GM12878 (cell line): ENCODE results near the gene COL28A1. TPM values are rescaled to one million over a fixed set of nuclear protein-coding genes. Genes with fewer than 3 reads are reported as not detected.

Experiments
- ATAC-seq: fragments of 200-7000 bp; cut with Tn5 transposase; 3 replicates; pipeline ENCODE4 v1.9.1; 2020; ENCODE audit warnings: mild to moderate bottlenecking, moderate library complexity
- BruUV-seq: library from RNA; stranded (reverse); fragments of 400-500 nt; replicated peaks from 2 replicates; lab custom pipeline; 2021; lab: Mats Ljungman, UMichigan
- CTCF ChIA-PET: fragments of 300-600 bp; sonication (Branson Sonifier 250); formaldehyde crosslinking; extraction: SDS; loops from one replicate; lab custom pipeline; 2021; ENCODE audit warnings: inconsistent platforms; lab: Yijun Ruan, JAX
- POLR2A ChIA-PET: fragments of 350-600 bp; formaldehyde crosslinking; extraction: SDS; loops from one replicate; lab custom pipeline; 2021; ENCODE audit warnings: inconsistent platforms; lab: Charles Lee
- RAD21 ChIA-PET: fragments of 300-600 bp; sonication (Branson Sonifier 250); formaldehyde crosslinking; loops from one replicate; lab custom pipeline; 2023; ENCODE audit warnings: antibody characterized with exemption; ENCODE audit not compliant: unreplicated experiment; lab: Charles Lee
- SMC1A ChIA-PET: fragments of 300-600 bp; sonication (Branson Sonifier 250); formaldehyde crosslinking; loops from one replicate; lab custom pipeline; 2023; ENCODE audit not compliant: unreplicated experiment, uncharacterized antibody; lab: Charles Lee
- DNase-seq: peaks from one replicate; pipeline ENCODE4 v3.0.0-alpha.2; 2011; ENCODE audit warnings: low read depth, low spot score
- FAIRE-seq: peaks from 3 replicates; lab custom pipeline; 2011; peaks lifted over from hg19 to GRCh38; lab: Jason Lieb, UNC
- H2AFZ ChIP-seq: 2 replicates; pipeline ENCODE4 v1.6.0; 2011; ENCODE audit warnings: low read depth, low read length, control low read depth; ENCODE audit not compliant: control insufficient read depth
- H3K27ac ChIP-seq: 2 replicates; pipeline ENCODE4 v1.5.1; 2011; ENCODE audit warnings: control low read depth; ENCODE audit not compliant: control insufficient read depth, insufficient read depth
- H3K27me3 ChIP-seq, 2 experiments: replicated peaks in 1 of 2; 2 replicates each; pipeline versions ENCODE4 v1.6.0 to v1.6.1; 2011; ENCODE audit warnings: low read length in 1 of 2; ENCODE audit not compliant: control insufficient read depth in 2 of 2, insufficient read depth in 2 of 2
- H3K36me3 ChIP-seq, 2 experiments: 2 replicates each; pipeline ENCODE4 v1.5.1; 2011; ENCODE audit warnings: low read length in 1 of 2; ENCODE audit not compliant: control insufficient read depth in 2 of 2, insufficient read depth in 2 of 2
- H3K4me1 ChIP-seq: 2 replicates; pipeline ENCODE4 v1.6.1; 2011; ENCODE audit warnings: mild to moderate bottlenecking, low read length, moderate library complexity, mixed read lengths; ENCODE audit not compliant: control insufficient read depth, insufficient read depth
- H3K4me2 ChIP-seq: 2 replicates; pipeline ENCODE4 v1.6.0; 2011; ENCODE audit warnings: control low read depth; ENCODE audit not compliant: control insufficient read depth, insufficient read depth
- H3K4me3 ChIP-seq: fragments of 200-600 bp; sonication (generic); 2 replicates; pipeline ENCODE4 v1.5.1; 2016
- H3K79me2 ChIP-seq: 2 replicates; pipeline ENCODE4 v1.6.0; 2011; ENCODE audit warnings: low read length; ENCODE audit not compliant: control insufficient read depth, insufficient read depth
- H3K9ac ChIP-seq: 2 replicates; pipeline ENCODE4 v1.8.0; 2011; ENCODE audit warnings: low read length, control low read depth, mixed read lengths; ENCODE audit not compliant: control insufficient read depth, insufficient read depth
- H3K9me3 ChIP-seq: replicated peaks from 3 replicates; pipeline ENCODE4 v1.5.1; 2011; ENCODE audit warnings: mild to moderate bottlenecking, low read length; ENCODE audit not compliant: control insufficient read depth, insufficient read depth
- H4K20me1 ChIP-seq: 2 replicates; pipeline ENCODE4 v1.6.0; 2011; ENCODE audit not compliant: control insufficient read depth, insufficient read depth
- ATF2 ChIP-seq: IDR thresholded peaks from 2 replicates; pipeline ENCODE4 v1.6.1; 2012; ENCODE audit warnings: low read length, inconsistent platforms
- ATF3 ChIP-seq: IDR thresholded peaks from 2 replicates; pipeline ENCODE4 v1.6.1; 2011; ENCODE audit warnings: low read depth, mild to moderate bottlenecking, low read length, moderate library complexity, borderline replicate concordance; ENCODE audit errors: extremely low read depth
- RB1 ChIP-seq: fragments of 450-650 bp; formaldehyde crosslinking; IDR thresholded peaks from 2 replicates; pipeline ENCODE4 v1.6.1; 2017; ENCODE audit warnings: mild to moderate bottlenecking, borderline replicate concordance
- RELA ChIP-seq: fragments of 450-650 bp; IDR thresholded peaks from 2 replicates; pipeline ENCODE4 v1.8.0; 2014; ENCODE audit warnings: borderline replicate concordance; ENCODE audit not compliant: partially characterized antibody
- SUPT20H ChIP-seq: IDR thresholded peaks from 2 replicates; pipeline ENCODE4 v1.6.1; 2011; ENCODE audit warnings: low read depth, mild to moderate bottlenecking, low read length, moderate library complexity, borderline replicate concordance; ENCODE audit not compliant: control insufficient read depth
- YBX1 ChIP-seq: fragments of 450-650 bp; IDR thresholded peaks from 2 replicates; pipeline ENCODE4 v1.6.1; 2016; ENCODE audit warnings: antibody characterized with exemption
- WGBS: methylation state at CpG from one replicate; pipeline ENCODE4 v1.1.6; 2016; ENCODE audit warnings: low lambda C conversion rate; ENCODE audit not compliant: insufficient replicate concordance, insufficient coverage; ENCODE audit errors: missing lambda C conversion rate; 5-methylcytosine and 5-hydroxymethylcytosine counted together
- in situ Hi-C: fragments of 300-500 bp; cut with MboI; formaldehyde crosslinking; loops from 9 replicates; pipeline ENCODE4 v1.14.3; 2018; ENCODE audit warnings: mixed read lengths
- intact Hi-C: fragments of 100-400 bp; cut with micrococcal nuclease; formaldehyde crosslinking; loops from one replicate; pipeline ENCODE4 v1.14.2; 2022; ENCODE audit not compliant: unreplicated experiment
- polyA plus RNA-seq, 11 experiments: library from polyadenylated mRNA; depleted of rRNA in 4 of 11; unstranded in 6 of 11; stranded (reverse) in 5 of 11; fragments of >200 nt; fragmentation: Nextera tagmentation in 4 of 11; fragmentation: Illumina TruSeq in 1 of 11; extraction: Ambion mirVana in 4 of 11; extraction: Trizol in 1 of 11; gene quantifications; 1 replicate in 1 of 11; 2 replicates in 10 of 11; pipeline versions ENCODE4 v1.2.1 to v1.2.3, GENCODE V29; 2011 to 2016; ENCODE audit warnings: inconsistent platforms in 2 of 11, missing spikeins in 2 of 11, low read depth in 1 of 11
- total RNA-seq, 4 experiments: library from RNA; depleted of rRNA in 3 of 4; stranded (reverse); fragments of >200 nt in 3 of 4; fragmentation: Illumina TruSeq in 1 of 4; extraction: Trizol in 1 of 4; gene quantifications; 2 replicates each; pipeline versions ENCODE4 v1.2.1 to v1.2.3, GENCODE V29; 2013 to 2021

Gene COL28A1
- total and polyA plus RNA-seq, 10 of the 15 experiments (the other 5 are each of a cell fraction or from before 2014, with no cell fraction given): 0.05 to 0.22 TPM; not detected in 8

GRCh38 chr7:7505915-7506314, 29.8 kb downstream of the COL28A1 start:
- ChIA-PET RAD21 (no interaction called here), POLR2A (no interaction called here), SMC1A (no interaction called here), CTCF (no interaction called here)
- H3K36me3 ChIP-seq: no peaks in the 10 kb centered on the region
- 59% methylated on average over 6 of the region's 6 CpGs for WGBS
- no peak for FAIRE-seq
- TF ChIP-seq ATF3 (no peak), ATF2 (no peak), RELA (no peak), YBX1 (no peak), SUPT20H (no peak), RB1 (no peak)
- H3K79me2 ChIP-seq: no peaks in the 10 kb centered on the region
- DNase-seq: no peak
- in situ Hi-C loops (no loop called here), intact Hi-C loops (no loop called here)
- H3K27ac ChIP-seq: no peak overlapping the region
- no peaks in the 10 kb centered on the region for H4K20me1 ChIP-seq
- H3K4me2 ChIP-seq: no peak overlapping the region
- no peak overlapping the region for H3K4me3 ChIP-seq
- no peak overlapping the region for H3K9ac ChIP-seq
- no peaks in the 10 kb centered on the region for H3K4me1 ChIP-seq
- H3K9me3 ChIP-seq: no peaks in the 10 kb centered on the region
- H3K27me3 ChIP-seq: no peaks in the 10 kb centered on the region
- ATAC-seq: no peak
- BruUV-seq: no TSS peak
- no peak overlapping the region for H2AFZ ChIP-seq
